OCI-M1 (cell line): ENCODE data around the gene MICU2.

ENCODE experiments used
- DNase-seq: peaks from one replicate; lab custom pipeline; 2025; lab: John Stamatoyannopoulos, UW

The MICU2 gene, protein sequence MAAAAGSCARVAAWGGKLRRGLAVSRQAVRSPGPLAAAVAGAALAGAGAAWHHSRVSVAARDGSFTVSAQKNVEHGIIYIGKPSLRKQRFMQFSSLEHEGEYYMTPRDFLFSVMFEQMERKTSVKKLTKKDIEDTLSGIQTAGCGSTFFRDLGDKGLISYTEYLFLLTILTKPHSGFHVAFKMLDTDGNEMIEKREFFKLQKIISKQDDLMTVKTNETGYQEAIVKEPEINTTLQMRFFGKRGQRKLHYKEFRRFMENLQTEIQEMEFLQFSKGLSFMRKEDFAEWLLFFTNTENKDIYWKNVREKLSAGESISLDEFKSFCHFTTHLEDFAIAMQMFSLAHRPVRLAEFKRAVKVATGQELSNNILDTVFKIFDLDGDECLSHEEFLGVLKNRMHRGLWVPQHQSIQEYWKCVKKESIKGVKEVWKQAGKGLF

GRCh38 chr13:21603531-21604448 lies at the start of gene MICU2:
MICU2 (minus strand) TSS chr13:21604170; CDS start chr13:21604148, 22 bp downstream.
- DNase-seq, result peak; percentile 94

- no peak for DNase-seq
These were observed 37.7 kb upstream of the MICU2 start for GRCh38 chr13:21641629-21642028.

DNA sequence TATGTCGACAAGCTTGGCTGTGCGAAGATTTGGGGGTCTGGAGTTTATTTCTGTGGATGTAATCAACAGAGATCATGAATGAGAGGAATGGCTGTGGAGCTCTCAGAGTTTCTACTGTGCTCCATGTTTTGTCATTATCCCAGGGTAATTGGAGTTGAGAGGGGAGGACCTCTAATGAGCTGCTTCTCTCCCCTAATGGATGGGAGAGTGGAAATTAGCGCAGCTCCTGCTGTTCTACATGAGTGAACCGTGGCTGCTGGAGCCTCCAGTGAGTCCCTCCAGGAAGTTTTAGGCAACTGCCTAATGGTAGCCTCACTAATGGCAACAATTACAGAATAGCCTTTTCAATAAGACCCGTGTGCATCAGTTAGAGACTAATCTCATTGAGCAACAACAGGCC lies 35.6 kb upstream of the MICU2 start:
- no peak for DNase-seq

DNA sequence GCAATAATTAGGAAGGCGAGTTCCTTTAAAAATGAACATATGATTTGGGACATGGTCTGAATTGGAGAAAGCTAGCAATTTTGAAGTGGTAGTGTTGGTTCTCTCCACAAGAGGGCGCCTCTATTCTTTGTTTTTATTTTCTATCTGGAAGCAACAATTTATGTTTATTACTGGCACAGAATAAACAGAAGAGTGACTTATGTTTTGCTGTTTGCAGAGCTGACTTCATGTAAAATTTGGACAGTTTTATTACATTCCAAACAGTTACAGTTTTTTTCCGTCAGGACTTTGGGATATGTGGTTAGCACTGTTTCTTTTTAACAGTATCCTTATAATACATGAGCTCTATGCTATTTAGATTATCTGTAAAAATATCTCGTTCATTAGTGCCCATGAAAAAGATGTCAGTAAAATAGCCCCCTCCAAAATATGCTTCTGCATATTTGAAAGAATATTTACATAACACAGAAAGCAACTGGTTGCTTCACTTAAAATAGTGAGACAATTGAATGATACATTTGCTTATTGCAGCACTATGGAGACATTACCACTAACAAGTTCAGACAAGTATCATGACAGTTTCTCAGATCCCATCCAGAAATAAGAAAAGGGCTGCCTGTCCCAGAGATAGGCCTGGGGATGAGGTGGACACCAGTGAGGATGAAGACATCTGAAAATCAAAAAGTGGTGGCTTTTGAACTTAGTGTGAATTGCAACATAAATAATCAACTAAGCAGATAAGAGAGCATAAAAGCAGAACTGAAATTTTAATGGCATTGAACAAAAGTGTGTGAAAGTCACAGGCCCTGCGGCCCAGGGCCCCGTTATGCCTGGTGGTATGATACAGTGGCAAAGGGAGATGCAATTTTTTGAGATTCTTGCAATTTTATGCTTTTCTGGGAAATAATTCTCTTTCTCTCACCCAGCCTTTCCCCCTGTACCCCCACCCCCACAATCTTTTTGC lies 34.6 kb upstream of the MICU2 start:
- DNase-seq, result peak; percentile 56

- peak; percentile 23 for DNase-seq
These were observed 33.3 kb upstream of the MICU2 start for GRCh38 chr13:21637296-21637695.

DNA sequence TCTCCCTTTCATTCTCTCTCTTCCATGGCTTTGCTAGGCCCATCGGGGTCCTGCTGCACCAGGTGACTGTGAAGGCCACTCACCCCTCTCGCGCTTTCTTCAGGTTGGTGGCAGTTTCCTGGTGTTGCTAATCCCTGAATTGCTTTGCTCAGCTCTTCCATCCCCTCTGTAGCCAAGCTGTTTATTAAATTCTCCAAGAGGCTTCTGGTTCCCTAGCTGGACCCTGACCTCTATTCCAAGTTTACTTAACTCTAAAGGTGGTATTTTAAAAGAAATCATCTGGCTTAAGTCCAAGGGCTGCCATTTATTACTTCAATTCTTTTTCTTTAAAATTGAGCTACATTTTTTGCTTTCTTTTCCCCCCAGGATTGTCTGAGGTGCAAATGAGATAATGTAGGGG lies 32.7 kb upstream of the MICU2 start:
- DNase-seq, result no peak

- no peak for DNase-seq
These were observed 28.2 kb upstream of the MICU2 start for GRCh38 chr13:21632196-21632595.

DNA sequence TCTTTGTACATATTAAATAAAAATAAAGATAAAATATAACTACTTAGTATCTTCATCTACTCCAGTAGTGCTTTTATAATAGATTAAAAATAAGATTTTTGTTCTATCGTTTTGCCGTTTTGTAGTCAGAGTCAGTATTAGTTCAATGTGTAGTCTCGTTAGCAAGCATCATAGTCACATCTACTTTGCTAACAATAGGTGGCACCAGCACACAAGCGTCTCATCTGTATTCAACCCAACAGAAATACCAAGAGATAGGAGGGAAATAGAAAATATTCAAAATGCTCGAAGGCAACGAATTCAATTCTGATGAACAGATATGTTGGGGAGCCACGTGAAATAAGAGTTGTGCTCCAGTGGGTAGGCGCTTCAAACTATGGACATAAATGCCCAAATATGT lies 21.4 kb upstream of the MICU2 start:
- DNase-seq, result peak; percentile 68

DNA sequence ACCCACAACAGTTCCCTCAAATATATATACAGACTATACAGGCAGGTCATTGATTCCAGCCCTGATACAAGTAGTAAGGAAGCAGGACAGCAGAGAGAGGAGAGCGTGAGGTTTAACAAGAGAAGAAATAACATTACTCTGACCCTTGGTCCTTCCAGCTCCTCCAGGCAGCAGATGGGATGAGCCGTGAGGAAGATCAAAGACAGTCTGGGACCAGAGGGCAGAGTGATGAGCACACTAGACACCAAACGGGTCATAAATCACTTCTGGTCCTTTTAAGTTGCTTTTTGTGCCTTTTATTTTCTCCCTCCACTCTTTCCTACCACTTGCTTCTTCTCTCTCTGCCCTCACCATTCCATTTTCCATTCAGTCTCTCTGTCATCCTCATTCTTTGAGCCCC lies 16.9 kb upstream of the MICU2 start:
- no peak for DNase-seq

DNA sequence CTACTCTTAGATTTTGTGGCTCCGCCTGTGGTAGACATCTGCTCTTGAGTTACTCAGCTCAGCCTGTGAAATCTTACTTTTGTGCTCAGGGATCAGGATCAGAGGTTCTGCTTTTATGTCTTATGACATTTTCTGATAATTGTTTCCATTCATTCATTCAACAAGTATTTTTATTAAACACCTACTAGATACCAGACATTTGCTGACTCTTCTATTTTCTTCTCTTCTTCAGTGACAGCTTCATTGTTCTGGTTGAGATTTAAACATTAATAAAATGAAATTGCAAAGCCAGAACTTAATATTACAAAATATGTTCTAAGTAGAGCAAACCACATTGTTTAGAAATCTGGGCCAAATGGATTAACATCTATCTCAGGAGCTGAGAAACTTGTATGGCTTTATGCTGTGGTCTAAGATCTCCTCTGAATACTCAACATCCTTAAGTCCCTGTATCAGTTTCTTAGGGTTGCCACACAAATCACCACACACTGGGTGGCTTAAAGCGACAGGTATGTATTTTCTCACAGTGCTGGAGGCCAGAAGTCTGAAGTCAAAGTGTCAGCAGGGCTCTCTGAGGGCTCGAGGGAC lies 15.8 kb upstream of the MICU2 start:
- DNase-seq, result no peak

- peak; percentile 48 for DNase-seq
These were observed 12.9 kb upstream of the MICU2 start for GRCh38 chr13:21616880-21617279.

- DNase-seq, result peak; percentile 12
These were observed 12.4 kb upstream of the MICU2 start for GRCh38 chr13:21616205-21616866.

DNA sequence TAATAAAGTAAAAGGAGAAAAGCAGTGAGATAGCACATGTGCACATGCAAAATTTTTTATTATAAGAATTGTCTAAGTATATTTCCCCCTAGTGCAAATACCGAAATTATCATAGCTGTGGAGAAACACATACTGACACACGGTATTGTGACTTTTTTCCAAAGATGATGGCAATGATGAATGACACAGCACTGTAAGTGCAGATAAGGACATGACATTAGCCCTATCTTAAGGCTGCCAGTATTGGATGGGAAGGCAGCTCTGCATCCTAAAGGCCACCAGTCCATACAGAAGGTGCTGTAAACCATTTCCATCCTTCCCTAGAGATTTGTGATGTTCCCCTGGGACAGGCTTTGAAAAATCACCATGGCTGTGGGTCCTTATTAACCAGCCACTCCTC lies 11.5 kb upstream of the MICU2 start:
- peak; percentile 57 for DNase-seq

- no peak for DNase-seq
These were observed 9.8 kb upstream of the MICU2 start for GRCh38 chr13:21613791-21614190.

- no peak for DNase-seq
These were observed 7.4 kb upstream of the MICU2 start for GRCh38 chr13:21611385-21611784.

DNA sequence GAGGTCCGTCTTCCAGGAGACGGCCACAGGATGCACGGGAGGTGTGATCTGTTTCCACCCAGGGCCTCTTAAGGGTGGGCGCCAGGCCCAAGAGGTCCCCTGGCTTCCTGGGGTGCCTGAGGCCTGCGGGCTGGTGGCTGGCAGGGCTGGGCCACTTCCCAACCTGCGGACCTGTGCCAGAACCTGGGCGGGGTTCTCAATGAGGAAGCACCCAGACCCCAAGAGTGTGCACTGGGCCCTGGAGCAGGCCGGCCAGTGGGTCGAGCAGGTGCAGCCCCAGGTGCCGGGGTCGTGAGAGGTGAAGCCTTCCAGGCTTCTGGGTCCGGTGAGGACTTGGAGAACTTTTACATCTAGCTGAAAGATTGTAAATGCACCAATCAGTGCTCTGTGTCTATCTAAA lies 6.7 kb upstream of the MICU2 start:
- no peak for DNase-seq

DNA sequence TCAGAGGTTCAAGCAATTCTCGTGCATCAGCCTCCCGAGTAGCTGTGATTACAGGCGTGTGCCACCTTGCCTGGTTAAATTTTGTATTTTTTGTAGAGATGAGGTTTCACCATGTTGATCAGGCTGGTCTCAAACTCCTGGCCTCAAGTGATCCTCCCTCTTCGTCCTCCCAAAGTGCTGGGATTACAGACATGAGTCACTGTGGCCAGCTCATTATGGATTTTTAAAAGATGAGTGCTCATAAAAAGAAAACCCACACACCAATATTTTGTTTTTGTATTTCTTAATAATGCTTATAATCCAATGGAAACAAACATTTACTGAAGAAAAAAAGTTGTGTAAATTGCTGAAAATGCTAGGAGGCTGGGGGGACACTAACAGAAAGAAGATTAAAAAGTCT lies 5.0 kb upstream of the MICU2 start:
- DNase-seq, result no peak

- DNase-seq, result no peak
These were observed 2.8 kb upstream of the MICU2 start for GRCh38 chr13:21606796-21607195.

DNA sequence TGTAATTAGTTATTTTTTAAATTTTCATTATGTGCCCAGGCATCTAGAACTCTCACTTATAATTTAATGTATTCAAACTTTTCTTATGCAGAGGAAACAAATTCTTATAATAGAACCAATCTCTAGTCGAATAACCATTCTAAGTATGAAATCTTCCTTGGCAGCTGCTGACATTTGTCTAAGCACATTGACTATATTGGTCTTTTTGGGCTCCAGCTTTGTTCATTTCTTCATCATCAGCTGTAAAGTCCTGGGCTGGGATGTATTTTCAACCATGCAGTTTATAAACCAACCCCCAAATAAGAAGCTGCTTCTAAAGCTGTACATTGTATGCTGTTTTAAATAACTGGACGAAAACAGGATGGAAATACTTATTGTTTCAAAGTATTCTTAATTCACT lies 2.3 kb upstream of the MICU2 start:
- no peak for DNase-seq

GRCh38 chr13:21596722-21597121 lies 7.2 kb downstream of the MICU2 start:
- no peak for DNase-seq

- DNase-seq, result peak; percentile 6
These were observed 8.5 kb downstream of the MICU2 start for GRCh38 chr13:21595546-21595822.
